Endothelial cell of umbilical vein (primary cell): ENCODE results near the gene SLC37A1.

Source experiments
- EZH2 ChIP-seq: IDR thresholded peaks from 2 replicates; pipeline ENCODE4 v1.6.1; 2012; ENCODE audit warnings: borderline replicate concordance, low read depth, mild to moderate bottlenecking, moderate library complexity, low read length, inconsistent platforms; ENCODE audit not compliant: severe bottlenecking
- FOS ChIP-seq: IDR thresholded peaks from 2 replicates; pipeline ENCODE4 v1.6.1; 2011; ENCODE audit warnings: mild to moderate bottlenecking, low read length, moderate library complexity, borderline replicate concordance; ENCODE audit not compliant: insufficient read depth
- GATA2 ChIP-seq: IDR thresholded peaks from 2 replicates; pipeline ENCODE4 v1.7.0; 2011; ENCODE audit warnings: low read depth, mild to moderate bottlenecking, moderate library complexity, mixed read lengths, low read length; ENCODE audit not compliant: insufficient read length, insufficient read depth
- JUN ChIP-seq: IDR thresholded peaks from 2 replicates; pipeline ENCODE4 v1.6.1; 2011; ENCODE audit warnings: borderline replicate concordance, low read depth; ENCODE audit not compliant: insufficient read length, insufficient read depth
- MAX ChIP-seq: IDR thresholded peaks from 2 replicates; pipeline ENCODE4 v1.6.1; 2011; ENCODE audit not compliant: insufficient read depth, insufficient read length
- MYC ChIP-seq: IDR thresholded peaks from one replicate; pipeline ENCODE4 v1.6.1; 2011; ENCODE audit warnings: mild to moderate bottlenecking, low read depth, low read length
- POLR2A ChIP-seq: IDR thresholded peaks from 2 replicates; pipeline ENCODE4 v1.6.1; 2012; ENCODE audit warnings: low read depth, mild to moderate bottlenecking, control low read depth, low read length
- POLR2AphosphoS5 ChIP-seq: IDR thresholded peaks from 2 replicates; pipeline ENCODE4 v1.6.1; 2012; ENCODE audit warnings: low read depth, mild to moderate bottlenecking, control low read depth, low read length, moderate library complexity; ENCODE audit not compliant: insufficient read depth
- TF ChIP-seq, protein P1 (sequence below), 2 donors: IDR thresholded peaks; 1 replicate in 1 of 2; 2 replicates in 1 of 2; pipeline ENCODE4 v1.5.1; 2011; ENCODE audit warnings: low read length in 2 of 2, mild to moderate bottlenecking in 2 of 2, moderate library complexity in 2 of 2, control low read depth in 1 of 2, inconsistent platforms in 1 of 2, low read depth in 1 of 2; ENCODE audit not compliant: insufficient read depth in 1 of 2; ENCODE audit errors: extremely low read depth in 1 of 2

GRCh38 chr21:42473498-42474042 is 40.1 kb upstream of the SLC37A1 start:
- TF ChIP-seq POLR2A (no peak), MYC (no peak), POLR2AphosphoS5 (no peak), EZH2 (no peak), MAX (no peak), FOS (no peak), JUN (no peak), GATA2 (no peak)
- TF ChIP-seq, protein P1, sequence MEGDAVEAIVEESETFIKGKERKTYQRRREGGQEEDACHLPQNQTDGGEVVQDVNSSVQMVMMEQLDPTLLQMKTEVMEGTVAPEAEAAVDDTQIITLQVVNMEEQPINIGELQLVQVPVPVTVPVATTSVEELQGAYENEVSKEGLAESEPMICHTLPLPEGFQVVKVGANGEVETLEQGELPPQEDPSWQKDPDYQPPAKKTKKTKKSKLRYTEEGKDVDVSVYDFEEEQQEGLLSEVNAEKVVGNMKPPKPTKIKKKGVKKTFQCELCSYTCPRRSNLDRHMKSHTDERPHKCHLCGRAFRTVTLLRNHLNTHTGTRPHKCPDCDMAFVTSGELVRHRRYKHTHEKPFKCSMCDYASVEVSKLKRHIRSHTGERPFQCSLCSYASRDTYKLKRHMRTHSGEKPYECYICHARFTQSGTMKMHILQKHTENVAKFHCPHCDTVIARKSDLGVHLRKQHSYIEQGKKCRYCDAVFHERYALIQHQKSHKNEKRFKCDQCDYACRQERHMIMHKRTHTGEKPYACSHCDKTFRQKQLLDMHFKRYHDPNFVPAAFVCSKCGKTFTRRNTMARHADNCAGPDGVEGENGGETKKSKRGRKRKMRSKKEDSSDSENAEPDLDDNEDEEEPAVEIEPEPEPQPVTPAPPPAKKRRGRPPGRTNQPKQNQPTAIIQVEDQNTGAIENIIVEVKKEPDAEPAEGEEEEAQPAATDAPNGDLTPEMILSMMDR (IDR thresholded peaks at IDR 0.05; ENCODE audit: extremely low read depth in 1 of 2, insufficient read depth in 1 of 2, low read depth in 1 of 2, low read length in 2 of 2) = no peak
